Measurements from ENCODE around the gene SERPINB2. TPM values are rescaled to one million over a fixed set of nuclear protein-coding genes. Genes with fewer than 3 reads are reported as not detected.

Gene SERPINB2
- total RNA-seq, 3 donors from 2014 or later, result not detected

DNA sequence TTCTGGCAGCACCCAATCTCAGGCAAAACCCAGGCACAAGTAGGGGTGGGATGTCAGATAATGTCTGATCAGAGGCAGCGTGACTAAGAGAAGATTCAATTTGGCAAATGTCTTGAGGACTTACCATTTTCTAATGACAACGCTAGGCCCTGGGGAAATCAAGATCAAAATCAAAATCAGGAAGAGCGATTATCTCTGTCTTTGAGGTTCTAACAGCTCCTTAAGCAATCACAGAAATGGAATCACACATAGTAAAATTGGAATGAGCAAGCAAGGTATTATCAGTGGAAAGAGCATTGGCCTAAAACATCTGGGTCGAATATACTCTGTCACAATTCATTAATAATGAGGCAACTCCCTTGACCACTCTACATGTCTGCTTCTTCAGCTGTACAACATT is 8.6 kb upstream of the SERPINB2 start:
- Histone ChIP-seq H3K36me3 (ENCODE audit: low read depth) (no peaks in the 10 kb centered on the region), H3K4me1 (ENCODE audit: low read depth) (no peaks in the 10 kb centered on the region), H3K4me3 (no peak overlapping the region), H3K9me3 (no peaks in the 10 kb centered on the region)
- no peak for TF ChIP-seq CTCF (IDR thresholded peaks at IDR 0.05)
- DNase-seq, result no peak
- intact Hi-C loops (cut with DNase I, micrococcal nuclease), result no loop called here
- ATAC-seq, result no peak

- Histone ChIP-seq H3K36me3 (ENCODE audit: low read depth) (no peaks in the 10 kb centered on the region), H3K9me3 (no peaks in the 10 kb centered on the region), H3K4me3 (no peak overlapping the region), H3K4me1 (ENCODE audit: low read depth) (no peaks in the 10 kb centered on the region)
- DNase-seq (no peak), ATAC-seq (no peak)
- no peak for TF ChIP-seq CTCF (IDR thresholded peaks at IDR 0.05)
- intact Hi-C loops (cut with DNase I, micrococcal nuclease), result no loop called here
Measured at GRCh38 chr18:63879709-63880108, 7.8 kb upstream of the SERPINB2 start.

DNA sequence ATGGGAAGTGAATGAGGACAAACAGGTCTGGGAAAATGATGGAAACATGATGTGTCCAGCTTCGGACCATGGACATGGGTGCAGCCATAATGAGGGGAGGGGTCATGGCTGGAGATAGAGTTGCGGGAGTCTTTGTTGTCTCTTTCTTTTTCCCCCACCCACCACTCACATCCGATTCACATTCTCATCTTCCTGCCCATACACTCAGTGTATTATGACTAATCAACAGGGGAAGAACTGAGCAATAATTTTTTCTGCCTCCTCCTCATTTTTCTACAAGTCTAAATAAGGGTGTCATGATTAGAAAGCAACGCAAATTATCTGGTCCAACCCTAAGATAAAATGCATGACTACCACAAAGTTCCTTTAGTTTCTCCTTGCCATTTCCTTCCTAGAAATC is 5.7 kb upstream of the SERPINB2 start:
- H3K9me3 ChIP-seq, result no peaks in the 10 kb centered on the region
- H3K36me3 ChIP-seq (ENCODE audit: low read depth), result no peaks in the 10 kb centered on the region
- intact Hi-C loops (cut with DNase I, micrococcal nuclease), result no loop called here
- DNase-seq (no peak), ATAC-seq (no peak)
- no peaks in the 10 kb centered on the region for H3K4me1 ChIP-seq (ENCODE audit: low read depth)
- H3K4me3 ChIP-seq, result no peak overlapping the region
- TF ChIP-seq CTCF (IDR thresholded peaks at IDR 0.05), result no peak

GRCh38 chr18:63882333-63883141 is 5.0 kb upstream of the SERPINB2 start:
- ATAC-seq, result no peak
- no peaks in the 10 kb centered on the region for H3K9me3 ChIP-seq
- TF ChIP-seq CTCF (IDR thresholded peaks at IDR 0.05), result no peak
- no peaks in the 10 kb centered on the region for H3K36me3 ChIP-seq (ENCODE audit: low read depth)
- H3K4me3 ChIP-seq, result no peak overlapping the region
- intact Hi-C loops (cut with DNase I, micrococcal nuclease), result no loop called here
- no peak for DNase-seq
- H3K4me1 ChIP-seq (ENCODE audit: low read depth), result no peaks in the 10 kb centered on the region

DNA sequence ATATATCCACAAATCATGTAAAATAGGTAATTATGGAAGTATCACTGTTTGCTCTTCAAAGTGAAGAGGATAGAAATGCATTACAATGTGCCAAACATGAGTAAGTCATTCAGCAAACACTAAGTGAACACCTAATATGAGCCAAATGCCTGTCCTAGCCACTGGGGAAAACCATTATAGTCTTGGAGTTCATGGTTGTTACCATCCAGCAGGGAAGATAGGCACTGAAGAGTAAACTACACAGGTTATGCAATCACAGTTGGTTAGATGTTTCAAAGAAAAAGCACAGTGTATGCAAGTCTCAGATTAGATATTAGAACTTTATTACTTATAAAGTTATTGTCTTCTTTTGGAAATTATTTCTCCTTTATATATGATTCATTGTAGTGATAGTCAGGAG is 3.9 kb upstream of the SERPINB2 start:
- Histone ChIP-seq H3K36me3 (ENCODE audit: low read depth) (no peaks in the 10 kb centered on the region), H3K4me1 (ENCODE audit: low read depth) (no peaks in the 10 kb centered on the region), H3K4me3 (no peak overlapping the region), H3K9me3 (no peaks in the 10 kb centered on the region)
- ATAC-seq (no peak), DNase-seq (no peak)
- intact Hi-C loops (cut with DNase I, micrococcal nuclease), result no loop called here
- no peak for TF ChIP-seq CTCF (IDR thresholded peaks at IDR 0.05)
